HUDEP-2 (cell line): ENCODE data around the gene ANAPC1.
"Not testable (repeated sequence)": the region's sequence is repeated elsewhere in the genome, so short reads cannot be mapped to it uniquely, and the experiment has no call there.

Experiments
- DNase-seq, 76 experiments: peaks; one replicate each; lab custom pipeline; 2025; ENCODE audit not compliant: unreplicated experiment in 76 of 76; lab: John Stamatoyannopoulos, UW

ANAPC1 gene

GRCh38 chr2:111747410-111748115 is 136.4 kb downstream of the ANAPC1 start:
- not testable (repeated sequence) for DNase-seq

- DNase-seq, result not testable (repeated sequence)
These were observed 139.2 kb downstream of the ANAPC1 start for GRCh38 chr2:111744751-111745150.

- DNase-seq, result not testable (repeated sequence)
These were observed 142.5 kb downstream of the ANAPC1 start for GRCh38 chr2:111741517-111741916.

- not testable (repeated sequence) for DNase-seq
These were observed 147.9 kb downstream of the ANAPC1 start for GRCh38 chr2:111735838-111736721.

- DNase-seq, result not testable (repeated sequence)
These were observed 148.6 kb downstream of the ANAPC1 start for GRCh38 chr2:111735420-111735819.

- DNase-seq, result not testable (repeated sequence)
These were observed 154.1 kb downstream of the ANAPC1 start for GRCh38 chr2:111729812-111730458.

- not testable (repeated sequence) for DNase-seq
These were observed 156.3 kb downstream of the ANAPC1 start for GRCh38 chr2:111727611-111728110.

- peak in 7 of 76 experiments; percentile 8 to 27 (median 16) for DNase-seq
These were observed 158.3 kb downstream of the ANAPC1 start for GRCh38 chr2:111725742-111726141.

- DNase-seq, result not testable (repeated sequence)
These were observed 164.4 kb downstream of the ANAPC1 start for GRCh38 chr2:111719610-111720009.
